IMR-90 (cell line): ENCODE results near the gene AHDC1. TPM values are rescaled to one million over a fixed set of nuclear protein-coding genes. Genes with fewer than 3 reads are reported as not detected.
A peak's percentile ranks its signal among the peaks of the same experiment; 100 is the strongest.

Experiments
- ATAC-seq: fragments of 200-7000 bp; cut with Tn5 transposase; 2 replicates; pipeline ENCODE4 v1.9.1; 2020; ENCODE audit warnings: low read depth, mild to moderate bottlenecking, moderate library complexity
- BruUV-seq: library from RNA; stranded (reverse); fragments of 400-500 nt; replicated peaks from 2 replicates; lab custom pipeline; 2021; lab: Mats Ljungman, UMichigan
- CTCF ChIA-PET: fragments of 300-600 bp; formaldehyde crosslinking; extraction: SDS; loops from one replicate; lab custom pipeline; 2021; ENCODE audit warnings: antibody characterized with exemption; lab: Yijun Ruan, JAX
- POLR2A ChIA-PET: fragments of 300-600 bp; sonication (Branson Sonifier 250); formaldehyde crosslinking; loops from one replicate; lab custom pipeline; 2022; ENCODE audit warnings: antibody characterized with exemption; ENCODE audit not compliant: unreplicated experiment; lab: Charles Lee
- DNase-seq: peaks from one replicate; pipeline ENCODE4 v3.0.0; 2013
- H2AFZ ChIP-seq: replicated peaks from 2 replicates; pipeline ENCODE3; 2013; ENCODE audit warnings: low read length, mild to moderate bottlenecking; ENCODE audit not compliant: poor library complexity
- H2AK5ac ChIP-seq: 2 replicates; pipeline ENCODE4 v1.6.1; 2013; ENCODE audit warnings: low read depth, low read length, inconsistent platforms
- H2AK9ac ChIP-seq: replicated peaks from 2 replicates; pipeline ENCODE3; 2013; ENCODE audit warnings: mild to moderate bottlenecking, low read depth, low read length, moderate library complexity; ENCODE audit not compliant: poor library complexity
- H2BK120ac ChIP-seq: 2 replicates; pipeline ENCODE4 v1.6.1; 2013; ENCODE audit warnings: low read depth, low read length, inconsistent platforms
- H2BK15ac ChIP-seq: 3 replicates; pipeline ENCODE4 v1.6.1; 2013; ENCODE audit warnings: low read depth, low read length, inconsistent platforms
- H2BK20ac ChIP-seq: 2 replicates; pipeline ENCODE4 v1.6.1; 2013; ENCODE audit warnings: low read depth, mild to moderate bottlenecking, inconsistent platforms, low read length, moderate library complexity
- H2BK5ac ChIP-seq: 2 replicates; pipeline ENCODE4 v1.6.1; 2013; ENCODE audit warnings: mild to moderate bottlenecking, low read depth, low read length, inconsistent platforms; ENCODE audit not compliant: poor library complexity, severe bottlenecking
- H3K14ac ChIP-seq: replicated peaks from 2 replicates; pipeline ENCODE4 v1.6.1; 2013; ENCODE audit warnings: low read depth, low read length, inconsistent platforms
- H3K18ac ChIP-seq: 2 replicates; pipeline ENCODE4 v1.6.1; 2013; ENCODE audit warnings: low read depth, low read length, control low read depth
- H3K23ac ChIP-seq: 2 replicates; pipeline ENCODE4 v1.6.1; 2013; ENCODE audit warnings: low read depth, low read length, inconsistent platforms
- H3K27ac ChIP-seq: 2 replicates; pipeline ENCODE4 v1.5.1; 2013; ENCODE audit warnings: mild to moderate bottlenecking, control low read depth, low read length; ENCODE audit not compliant: insufficient read depth
- H3K27me3 ChIP-seq: 2 replicates; pipeline ENCODE4 v1.6.1; 2013; ENCODE audit warnings: low read length; ENCODE audit not compliant: control insufficient read depth, insufficient read depth
- H3K36me3 ChIP-seq: 2 replicates; pipeline ENCODE4 v1.6.1; 2013; ENCODE audit warnings: low read length, mixed read lengths; ENCODE audit not compliant: control insufficient read depth, insufficient read depth
- H3K4ac ChIP-seq: 2 replicates; pipeline ENCODE4 v1.6.1; 2013; ENCODE audit warnings: low read depth, low read length, inconsistent platforms
- H3K4me1 ChIP-seq: 2 replicates; pipeline ENCODE4 v1.6.1; 2013; ENCODE audit warnings: low read length, mixed read lengths; ENCODE audit not compliant: control insufficient read depth, insufficient read depth
- H3K4me2 ChIP-seq: 2 replicates; pipeline ENCODE4 v1.6.1; 2013; ENCODE audit warnings: low read depth, mild to moderate bottlenecking, control low read depth, low read length, moderate library complexity
- H3K4me3 ChIP-seq: 2 replicates; pipeline ENCODE4 v1.5.1; 2013; ENCODE audit warnings: low read depth, mild to moderate bottlenecking, control low read depth, low read length, moderate library complexity; ENCODE audit not compliant: insufficient read depth
- H3K56ac ChIP-seq: 2 replicates; pipeline ENCODE4 v1.6.1; 2013; ENCODE audit warnings: low read length, inconsistent platforms; ENCODE audit not compliant: insufficient read depth; ENCODE audit errors: extremely low read depth
- H3K79me1 ChIP-seq, 2 experiments: 2 replicates each; pipeline ENCODE4 v1.6.1; 2013; ENCODE audit warnings: low read length in 2 of 2, inconsistent platforms in 1 of 2, low read depth in 1 of 2
- H3K9ac ChIP-seq: 2 replicates; pipeline ENCODE4 v1.6.1; 2013; ENCODE audit warnings: low read depth, low read length, control low read depth
- H3K9me1 ChIP-seq: 2 replicates; pipeline ENCODE4 v1.6.1; 2013; ENCODE audit warnings: low read length, inconsistent platforms; ENCODE audit not compliant: insufficient read depth
- H3K9me3 ChIP-seq: 2 replicates; pipeline ENCODE4 v1.6.1; 2013; ENCODE audit warnings: low read length; ENCODE audit not compliant: control insufficient read depth, insufficient read depth
- H4K20me1 ChIP-seq: 2 replicates; pipeline ENCODE4 v1.6.1; 2013; ENCODE audit warnings: low read length, inconsistent platforms; ENCODE audit not compliant: insufficient read depth
- H4K5ac ChIP-seq: 2 replicates; pipeline ENCODE4 v1.6.1; 2013; ENCODE audit warnings: mild to moderate bottlenecking, low read depth, low read length, control low read depth
- H4K8ac ChIP-seq, 2 experiments: 2 replicates each; pipeline ENCODE4 v1.6.1; 2013; ENCODE audit warnings: low read depth in 2 of 2, low read length in 2 of 2, control low read depth in 1 of 2, inconsistent platforms in 1 of 2
- H4K91ac ChIP-seq: 2 replicates; pipeline ENCODE4 v1.6.1; 2013; ENCODE audit warnings: low read depth, low read length, inconsistent platforms; ENCODE audit not compliant: insufficient read depth
- BHLHE40 ChIP-seq: fragments of 150-350 bp; IDR thresholded peaks from 2 replicates; pipeline ENCODE4 v1.6.1; 2016; ENCODE audit warnings: mild to moderate bottlenecking, low read depth, low read length
- CEBPB ChIP-seq: IDR thresholded peaks from 2 replicates; pipeline ENCODE4 v1.6.1; 2012; ENCODE audit warnings: low read depth, low read length, improper control_type of control experiment
- CHD1 ChIP-seq: IDR thresholded peaks from 2 replicates; pipeline ENCODE4 v1.6.1; 2012; ENCODE audit warnings: low read depth, low read length, improper control_type of control experiment
- CTCF ChIP-seq: conservative IDR thresholded peaks from 2 replicates; pipeline ENCODE4 v1.5.1; 2012; ENCODE audit warnings: mild to moderate bottlenecking, low read depth, low read length, improper control_type of control experiment
- FOS ChIP-seq: fragments of 150-350 bp; IDR thresholded peaks from 2 replicates; pipeline ENCODE4 v1.6.1; 2016; ENCODE audit warnings: low read depth, low read length
- MAFK ChIP-seq: IDR thresholded peaks from 2 replicates; pipeline ENCODE4 v1.6.1; 2012; ENCODE audit warnings: low read depth, low read length, improper control_type of control experiment
- MAZ ChIP-seq: IDR thresholded peaks from 2 replicates; pipeline ENCODE4 v1.6.1; 2012; ENCODE audit warnings: low read depth, mild to moderate bottlenecking, low read length, improper control_type of control experiment, moderate library complexity, borderline replicate concordance
- MXI1 ChIP-seq: IDR thresholded peaks from 2 replicates; pipeline ENCODE4 v1.6.1; 2012; ENCODE audit warnings: low read depth, mild to moderate bottlenecking, low read length, moderate library complexity, borderline replicate concordance
- NFE2L2 ChIP-seq: fragments of 150-350 bp; IDR thresholded peaks from 2 replicates; pipeline ENCODE4 v1.6.1; 2016; ENCODE audit warnings: low read depth, mild to moderate bottlenecking, low read length
- POLR2A ChIP-seq: IDR thresholded peaks from 2 replicates; pipeline ENCODE4 v1.6.1; 2012; ENCODE audit warnings: mild to moderate bottlenecking, low read depth, low read length
- RAD21 ChIP-seq: IDR thresholded peaks from 2 replicates; pipeline ENCODE4 v1.6.1; 2012; ENCODE audit warnings: low read length, improper control_type of control experiment
- RCOR1 ChIP-seq: IDR thresholded peaks from 2 replicates; pipeline ENCODE4 v1.6.1; 2012; ENCODE audit warnings: mild to moderate bottlenecking, low read length, improper control_type of control experiment; ENCODE audit not compliant: insufficient replicate concordance
- RFX5 ChIP-seq: IDR thresholded peaks from 2 replicates; pipeline ENCODE4 v1.8.0; 2012; ENCODE audit warnings: low read depth, mild to moderate bottlenecking, low read length, moderate library complexity
- SMC3 ChIP-seq: fragments of 150-350 bp; IDR thresholded peaks from 2 replicates; pipeline ENCODE4 v1.6.1; 2016; ENCODE audit warnings: low read depth, mild to moderate bottlenecking, antibody characterized with exemption, low read length, moderate library complexity
- WGBS, 2 experiments: methylation state at CpG; one replicate each; pipeline versions ENCODE4 v1.1.5 to v1.1.7; 2013; ENCODE audit warnings: missing lambda C conversion rate in 2 of 2; ENCODE audit not compliant: insufficient read length in 1 of 2; ENCODE audit errors: extremely low coverage in 2 of 2; 5-methylcytosine and 5-hydroxymethylcytosine counted together
- dilution Hi-C: fragments of 300-500 bp; cut with HindIII; formaldehyde crosslinking; loops from one replicate; pipeline ENCODE4 v1.14.3; 2018; ENCODE audit warnings: low sequenced_read_pairs; ENCODE audit not compliant: unreplicated experiment
- in situ Hi-C: fragments of 300-500 bp; cut with MboI; formaldehyde crosslinking; loops from 3 replicates; pipeline ENCODE4 v1.14.3; 2019; ENCODE audit warnings: low sequenced_read_pairs, inconsistent platforms, mixed read lengths
- intact Hi-C: fragments of 100-400 bp; cut with micrococcal nuclease; formaldehyde crosslinking; loops from 2 replicates; pipeline ENCODE4 v1.10.0; 2022
- polyA plus RNA-seq, 3 experiments: library from polyadenylated mRNA; depleted of rRNA; stranded (reverse); fragments of >200 nt; gene quantifications; 2 replicates each; pipeline ENCODE4 v1.2.3, GENCODE V29; 2012; ENCODE audit warnings: low replicate concordance in 1 of 3
- total RNA-seq: library from RNA; depleted of rRNA; stranded (reverse); fragments of >200 nt; gene quantifications from 2 replicates; pipeline ENCODE4 v1.2.3, GENCODE V29; 2012
- TF ChIP-seq, protein P1 (sequence below): fragments of 150-350 bp; IDR thresholded peaks from 2 replicates; pipeline ENCODE4 v1.6.1; 2017; ENCODE audit warnings: mild to moderate bottlenecking, antibody characterized with exemption, low read length, low read depth

AHDC1 gene
- total and polyA plus RNA-seq, 2 of the 4 experiments (the other 2 are of a cell fraction), result 2.0 to 11.6 TPM

- H3K18ac ChIP-seq, result no peak overlapping the region
- no peak overlapping the region for H3K4me3 ChIP-seq
- H2BK120ac ChIP-seq, result no peak overlapping the region
- no peak overlapping the region for H2BK20ac ChIP-seq
- no peak overlapping the region for H3K23ac ChIP-seq
- H3K9me1 ChIP-seq, result 0 out of 2 replicates have a peak, but pooled peaks cover 7% of the 10 kb centered on the region
- H2AFZ ChIP-seq, result no peak overlapping the region
- no peaks in the 10 kb centered on the region for H3K27me3 ChIP-seq
- intact Hi-C loops (no loop called here), in situ Hi-C loops (no loop called here), dilution Hi-C loops (no loop called here)
- H3K4me1 ChIP-seq, result peaks cover 6% of the 10 kb centered on the region
- DNase-seq, result no peak
- H2BK5ac ChIP-seq, result no peak overlapping the region
- no peak overlapping the region for H3K14ac ChIP-seq
- TF ChIP-seq RFX5 (no peak), POLR2A (no peak), MXI1 (no peak), RAD21 (no peak), CHD1 (no peak), SMC3 (no peak), MAFK (no peak), BHLHE40 (no peak), CTCF (no peak), RCOR1 (no peak), MAZ (no peak), CEBPB (no peak), NFE2L2 (no peak), FOS (no peak)
- TF ChIP-seq, protein P1, sequence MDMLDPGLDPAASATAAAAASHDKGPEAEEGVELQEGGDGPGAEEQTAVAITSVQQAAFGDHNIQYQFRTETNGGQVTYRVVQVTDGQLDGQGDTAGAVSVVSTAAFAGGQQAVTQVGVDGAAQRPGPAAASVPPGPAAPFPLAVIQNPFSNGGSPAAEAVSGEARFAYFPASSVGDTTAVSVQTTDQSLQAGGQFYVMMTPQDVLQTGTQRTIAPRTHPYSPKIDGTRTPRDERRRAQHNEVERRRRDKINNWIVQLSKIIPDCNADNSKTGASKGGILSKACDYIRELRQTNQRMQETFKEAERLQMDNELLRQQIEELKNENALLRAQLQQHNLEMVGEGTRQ, result no peak
- POLR2A ChIA-PET, result no interaction called here
- H4K91ac ChIP-seq, result no peak overlapping the region
- H4K8ac ChIP-seq, result no peak overlapping the region
- no TSS peak for BruUV-seq
- CTCF ChIA-PET, result no interaction called here
- no peak overlapping the region for H3K9ac ChIP-seq
- no peaks in the 10 kb centered on the region for H3K79me1 ChIP-seq
- no peak overlapping the region for H2BK15ac ChIP-seq
- no peaks in the 10 kb centered on the region for H3K9me3 ChIP-seq
- no peak overlapping the region for H4K5ac ChIP-seq
- peak overlapping the region; percentile 3 for H2AK9ac ChIP-seq
- ATAC-seq, result no peak
- H3K4ac ChIP-seq, result no peak overlapping the region
- no peak overlapping the region for H3K56ac ChIP-seq
- no peak overlapping the region for H3K27ac ChIP-seq
- no peaks in the 10 kb centered on the region for H4K20me1 ChIP-seq
- no peaks in the 10 kb centered on the region for H3K36me3 ChIP-seq
- no peak overlapping the region for H2AK5ac ChIP-seq
- no peak overlapping the region for H3K4me2 ChIP-seq
- WGBS, 2 experiments, result 75% methylated on average over 15 of the region's 21 CpGs; no CpG with 5 or more reads in 1 of the 2 experiments
These were observed 85.8 kb downstream of the AHDC1 start for GRCh38 chr1:27517907-27518718.
